Lower lobe of right lung (tissue), 2 donors: Measurements from ENCODE around the gene TBC1D24. TPM values are rescaled to one million over a fixed set of nuclear protein-coding genes. Genes with fewer than 3 reads are reported as not detected.

ENCODE experiments used
- ATAC-seq, 2 donors: fragments of 200-7000 bp; cut with Tn5 transposase; one replicate each; pipeline ENCODE4 v1.9.1; 2020 to 2022; ENCODE audit warnings: mild to moderate bottlenecking in 2 of 2, moderate library complexity in 2 of 2
- DNase-seq: peaks from one replicate; pipeline ENCODE4 v3.0.0-alpha.2; 2020
- H3K27ac ChIP-seq: fragments of 200-600 bp; one replicate; pipeline ENCODE4 v1.8.0; 2022
- H3K27me3 ChIP-seq: fragments of 200-600 bp; one replicate; pipeline ENCODE4 v1.8.0; 2022; ENCODE audit warnings: low read depth
- H3K36me3 ChIP-seq: fragments of 200-600 bp; one replicate; pipeline ENCODE4 v1.8.0; 2022; ENCODE audit warnings: mild to moderate bottlenecking
- H3K4me1 ChIP-seq: fragments of 200-600 bp; one replicate; pipeline ENCODE4 v1.8.0; 2022
- H3K4me3 ChIP-seq: fragments of 200-600 bp; one replicate; pipeline ENCODE4 v1.8.0; 2022; ENCODE audit warnings: mild to moderate bottlenecking
- H3K9me3 ChIP-seq: fragments of 200-600 bp; one replicate; pipeline ENCODE4 v1.8.0; 2022
- CTCF ChIP-seq: fragments of 200-600 bp; IDR thresholded peaks from one replicate; pipeline ENCODE4 v1.8.0; 2022; ENCODE audit warnings: antibody characterized with exemption, mild to moderate bottlenecking
- intact Hi-C: fragments of 100-400 bp; cut with DNase I; formaldehyde crosslinking; loops from one replicate; pipeline ENCODE4 v1.11.0; 2022
- total RNA-seq: library from RNA; stranded (reverse); fragmentation: NEBNext Ultra II Directional; extraction: Animal tissue kit (Norgen Biotek cat#: 25700); gene quantifications from one replicate; pipeline ENCODE4 v1.2.1, GENCODE V29; 2021
- donor health status: DM: no; HTN: yes; CAD: no; lungs with severe emphysema.

Gene TBC1D24
- total RNA-seq, 1 donor from 2014 or later: 40.2 TPM

- Histone ChIP-seq H3K4me1 (peaks cover 33% of the 10 kb centered on the region), H3K36me3 (peaks cover 10% of the 10 kb centered on the region), H3K4me3 (no peak overlapping the region), H3K27ac (no peak overlapping the region), H3K9me3 (no peaks in the 10 kb centered on the region), H3K27me3 (no peaks in the 10 kb centered on the region)
- no peak for ATAC-seq
- no peak for DNase-seq
- no peak for TF ChIP-seq CTCF
- intact Hi-C loops: no loop called here
Observed at GRCh38 chr16:2505695-2506094, 30.8 kb downstream of the TBC1D24 start.

GRCh38 chr16:2507052-2507659 lies 32.2 kb downstream of the TBC1D24 start:
- TF ChIP-seq CTCF: no peak
- Histone ChIP-seq H3K27me3 (no peaks in the 10 kb centered on the region), H3K9me3 (no peaks in the 10 kb centered on the region), H3K4me3 (peak overlapping the region; percentile 16), H3K27ac (peak overlapping the region; percentile 83), H3K36me3 (peaks cover 10% of the 10 kb centered on the region), H3K4me1 (peaks cover 31% of the 10 kb centered on the region)
- peak; percentile 80 for DNase-seq
- peak; percentile 45 to 70 for ATAC-seq
- intact Hi-C loops: no loop called here

- peak; percentile 87 for DNase-seq
- peak overlapping the region; percentile 16 for H3K4me3 ChIP-seq
- no peaks in the 10 kb centered on the region for H3K27me3 ChIP-seq
- no peak for TF ChIP-seq CTCF
- peaks cover 10% of the 10 kb centered on the region for H3K36me3 ChIP-seq
- H3K4me1 ChIP-seq: peaks cover 29% of the 10 kb centered on the region
- intact Hi-C loops: no loop called here
- H3K9me3 ChIP-seq: no peaks in the 10 kb centered on the region
- peak; percentile 65 to 84 for ATAC-seq
- H3K27ac ChIP-seq: peak overlapping the region; percentile 83
Observed at GRCh38 chr16:2507665-2508064, 32.7 kb downstream of the TBC1D24 start.

- intact Hi-C loops: no loop called here
- no peak for TF ChIP-seq CTCF
- ATAC-seq: no peak
- peaks cover 28% of the 10 kb centered on the region for H3K4me1 ChIP-seq
- no peak overlapping the region for H3K27ac ChIP-seq
- H3K9me3 ChIP-seq: no peaks in the 10 kb centered on the region
- DNase-seq: no peak
- no peaks in the 10 kb centered on the region for H3K27me3 ChIP-seq
- no peak overlapping the region for H3K4me3 ChIP-seq
- peaks cover 10% of the 10 kb centered on the region for H3K36me3 ChIP-seq
Observed at GRCh38 chr16:2508722-2509400, 33.9 kb downstream of the TBC1D24 start.

GRCh38 chr16:2511128-2511800 lies 36.3 kb downstream of the TBC1D24 start:
- H3K9me3 ChIP-seq: no peaks in the 10 kb centered on the region
- H3K4me1 ChIP-seq: peaks cover 42% of the 10 kb centered on the region
- intact Hi-C loops: no loop called here
- TF ChIP-seq CTCF: no peak
- no peak overlapping the region for H3K27ac ChIP-seq
- ATAC-seq (no peak), DNase-seq (peak; percentile 72)
- no peak overlapping the region for H3K4me3 ChIP-seq
- H3K27me3 ChIP-seq: no peaks in the 10 kb centered on the region
- H3K36me3 ChIP-seq: peaks cover 10% of the 10 kb centered on the region
